HG02798 (cell line): ENCODE data around the gene SPTAN1.

ENCODE experiments used
- ATAC-seq: cut with Tn5 transposase; IDR thresholded peaks from one replicate; pipeline ENCODE4 v1.9.1; 2021; ENCODE audit warnings: mild to moderate bottlenecking; ENCODE audit not compliant: unreplicated experiment, poor library complexity

SPTAN1 gene

DNA sequence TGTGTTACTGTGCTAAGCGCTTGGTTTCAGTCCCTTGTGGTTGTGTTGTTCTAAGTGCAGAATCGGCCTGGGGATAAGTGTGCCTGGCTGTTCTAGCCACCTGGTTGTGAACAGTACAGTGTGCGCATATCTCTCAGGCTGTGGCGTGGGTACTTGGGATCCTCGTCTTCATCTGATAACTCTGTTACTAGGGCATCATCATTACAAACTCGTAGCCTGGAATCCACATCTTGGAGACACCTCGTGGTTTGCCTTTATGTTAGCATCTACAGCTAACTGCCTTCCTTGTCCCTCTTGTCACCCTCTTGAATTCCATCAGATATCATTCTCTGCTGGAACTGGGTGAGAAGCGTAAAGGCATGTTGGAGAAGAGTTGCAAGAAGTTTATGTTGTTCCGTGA is 41.5 kb downstream of the SPTAN1 start:
- no peak for ATAC-seq

DNA sequence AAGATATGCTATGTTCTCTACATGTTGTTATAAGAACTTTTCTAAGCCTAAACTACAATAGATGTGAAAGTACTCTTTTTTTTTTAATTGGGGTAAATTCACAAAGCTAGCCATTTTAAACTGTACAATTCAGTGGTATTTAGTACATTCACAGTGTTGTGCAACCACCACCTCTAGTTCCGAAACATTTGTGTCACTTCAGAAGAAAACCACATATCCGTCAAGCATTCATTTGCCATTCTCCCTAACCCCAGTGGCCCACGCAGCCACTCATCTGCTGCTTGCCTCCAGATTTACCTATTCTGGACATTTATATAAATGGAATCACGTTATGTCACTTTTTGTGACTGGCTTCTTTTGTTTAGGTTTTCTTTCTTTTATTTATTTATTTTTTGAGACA is 43.1 kb downstream of the SPTAN1 start:
- ATAC-seq = no peak

DNA sequence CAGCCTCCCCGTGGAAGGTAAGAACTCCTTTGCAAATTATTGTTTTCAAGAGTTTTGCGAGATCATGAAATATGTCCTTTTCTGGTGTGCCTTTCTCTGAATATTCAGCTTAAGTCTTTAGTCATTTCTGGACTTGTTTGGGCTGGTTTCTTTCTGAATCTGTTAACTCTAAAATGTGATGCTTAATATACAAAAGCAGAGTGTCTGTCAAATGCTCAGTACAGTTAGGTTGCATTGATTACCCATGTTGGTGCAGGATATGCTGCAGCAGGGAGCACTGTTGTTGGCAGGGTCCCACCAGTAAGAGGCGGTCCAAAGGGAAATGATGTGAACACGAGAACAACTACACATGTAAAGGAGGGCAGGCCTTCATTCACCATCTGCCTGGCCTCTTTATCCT is 47.7 kb downstream of the SPTAN1 start:
- ATAC-seq = no peak

DNA sequence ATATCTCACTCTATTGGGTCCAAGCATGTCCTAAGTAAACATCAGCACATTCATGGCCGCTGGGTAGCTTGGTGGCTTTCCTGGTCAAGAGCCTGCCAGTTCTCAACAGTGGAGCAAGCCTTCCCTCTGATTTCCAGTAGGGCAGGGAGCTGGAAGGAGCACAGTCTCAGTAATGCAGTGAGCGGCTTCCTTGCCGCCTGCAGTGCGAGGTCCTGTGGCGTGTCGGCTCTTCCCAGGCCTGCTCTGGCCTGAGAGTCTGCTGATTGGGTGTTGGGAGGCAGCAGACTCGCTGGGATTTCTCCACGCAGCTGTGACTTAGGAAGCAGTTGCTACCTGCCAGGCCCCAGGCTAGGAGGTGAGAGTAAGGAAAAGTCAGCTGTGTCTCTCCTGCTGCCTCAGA is 51.3 kb downstream of the SPTAN1 start:
- no peak for ATAC-seq

DNA sequence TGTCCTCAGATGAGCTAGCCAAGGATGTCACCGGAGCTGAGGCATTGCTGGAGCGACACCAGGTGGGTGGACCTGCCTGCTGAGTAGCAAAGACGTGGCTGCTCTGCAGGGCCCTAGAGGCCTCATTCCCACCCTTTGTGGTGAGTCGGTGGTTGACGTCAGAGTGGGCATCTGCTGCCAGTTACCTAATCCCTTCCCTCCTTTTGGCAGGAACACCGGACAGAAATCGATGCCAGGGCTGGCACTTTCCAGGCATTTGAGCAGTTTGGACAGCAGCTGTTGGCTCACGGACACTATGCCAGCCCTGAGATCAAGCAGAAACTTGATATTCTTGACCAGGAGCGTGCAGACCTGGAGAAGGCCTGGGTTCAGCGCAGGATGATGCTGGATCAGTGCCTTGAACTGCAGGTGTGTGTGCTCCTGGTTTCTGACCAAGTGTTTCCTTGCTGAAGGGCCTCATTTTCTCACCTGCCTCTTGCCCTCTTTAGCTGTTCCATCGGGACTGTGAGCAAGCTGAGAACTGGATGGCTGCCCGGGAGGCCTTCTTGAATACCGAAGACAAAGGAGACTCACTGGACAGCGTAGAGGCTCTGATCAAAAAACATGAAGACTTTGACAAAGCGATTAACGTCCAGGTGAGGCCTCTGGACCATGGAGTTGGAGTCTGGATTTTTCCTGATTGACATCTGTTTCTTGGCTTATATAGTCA is 55.4 kb downstream of the SPTAN1 start:
- ATAC-seq = no peak

DNA sequence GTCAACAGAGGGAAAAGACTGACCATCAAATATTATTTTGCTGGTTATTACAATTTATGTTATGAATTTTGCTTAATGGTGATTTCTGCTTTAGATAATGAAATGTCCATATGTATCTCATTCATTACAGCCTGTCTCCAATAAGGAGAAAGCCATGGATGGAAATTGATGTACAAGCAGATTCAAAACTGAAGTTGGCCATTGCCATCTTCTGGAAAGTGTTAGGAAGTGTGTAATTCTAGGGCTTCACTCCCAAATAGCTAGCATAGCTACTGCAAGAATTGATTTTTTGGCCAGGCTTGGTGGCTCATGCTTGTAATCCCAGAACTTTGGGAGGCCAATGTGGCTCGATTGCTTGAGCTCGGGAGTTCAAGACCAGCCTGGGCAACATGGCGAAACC is 58.5 kb downstream of the SPTAN1 start:
- no peak for ATAC-seq

DNA sequence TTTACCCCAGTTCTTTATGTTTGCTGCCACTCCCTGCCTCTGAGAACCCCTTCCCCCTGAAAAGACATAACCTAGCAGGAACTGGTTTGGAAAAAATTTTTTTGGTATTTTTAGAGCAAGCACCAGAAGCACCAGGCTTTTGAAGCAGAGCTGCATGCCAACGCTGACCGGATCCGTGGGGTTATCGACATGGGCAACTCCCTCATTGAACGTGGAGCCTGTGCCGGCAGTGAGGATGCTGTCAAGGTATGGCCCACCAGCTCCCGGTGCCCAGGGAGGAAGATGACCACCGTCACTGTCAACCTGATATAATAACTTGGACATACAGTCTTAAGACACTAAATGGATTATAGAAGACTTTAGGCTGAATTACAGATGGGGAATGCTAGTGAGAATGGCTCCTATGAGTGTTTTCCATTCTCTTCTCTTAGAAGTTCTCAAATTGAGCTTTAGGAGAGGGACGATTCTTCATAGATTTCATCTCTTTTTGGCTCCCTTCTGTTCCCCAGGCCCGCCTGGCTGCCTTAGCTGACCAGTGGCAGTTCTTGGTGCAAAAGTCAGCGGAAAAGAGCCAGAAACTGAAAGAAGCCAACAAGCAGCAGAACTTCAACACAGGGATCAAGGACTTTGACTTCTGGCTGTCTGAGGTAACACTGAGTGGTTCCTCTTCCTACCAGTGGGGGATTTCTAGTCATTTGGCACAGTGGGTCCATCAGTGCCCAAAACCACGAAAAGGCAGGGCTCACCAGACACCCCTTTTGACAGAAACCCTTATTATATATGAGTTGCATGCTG is 59.4 kb downstream of the SPTAN1 start:
- ATAC-seq = no peak

DNA sequence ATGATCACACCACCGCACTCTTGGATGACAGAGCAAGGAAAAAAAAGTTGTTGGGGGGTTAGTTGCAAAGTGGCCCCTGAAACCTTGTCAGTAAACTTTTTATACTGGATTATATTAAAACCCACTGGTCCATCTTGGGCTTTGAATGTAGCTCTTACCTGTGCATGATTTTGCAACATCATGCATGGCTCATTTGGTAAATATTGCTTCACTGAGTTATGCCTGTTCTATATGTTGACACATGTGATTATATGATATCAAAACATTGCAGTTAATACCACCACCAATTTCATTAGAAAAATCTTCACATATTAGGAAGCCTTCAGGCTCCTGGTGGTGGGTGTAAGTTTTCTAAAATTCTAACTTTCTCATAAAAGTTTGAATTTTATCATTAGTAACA is 62.3 kb downstream of the SPTAN1 start:
- no peak for ATAC-seq

DNA sequence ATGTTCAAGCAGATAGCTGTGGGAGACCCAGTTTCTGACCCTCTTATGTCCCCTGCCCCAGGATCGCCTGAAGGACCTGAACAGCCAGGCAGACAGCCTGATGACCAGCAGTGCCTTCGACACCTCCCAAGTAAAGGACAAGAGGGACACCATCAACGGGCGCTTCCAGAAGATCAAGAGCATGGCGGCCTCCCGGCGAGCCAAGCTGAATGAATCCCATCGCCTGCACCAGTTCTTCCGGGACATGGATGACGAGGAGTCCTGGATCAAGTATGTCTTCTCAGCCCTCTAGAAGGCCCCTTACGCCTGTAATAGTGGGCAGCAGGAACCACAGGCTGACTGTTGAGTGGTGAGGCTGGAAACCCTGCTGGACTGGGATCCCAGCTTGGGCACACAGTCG is 63.2 kb downstream of the SPTAN1 start:
- no peak for ATAC-seq

DNA sequence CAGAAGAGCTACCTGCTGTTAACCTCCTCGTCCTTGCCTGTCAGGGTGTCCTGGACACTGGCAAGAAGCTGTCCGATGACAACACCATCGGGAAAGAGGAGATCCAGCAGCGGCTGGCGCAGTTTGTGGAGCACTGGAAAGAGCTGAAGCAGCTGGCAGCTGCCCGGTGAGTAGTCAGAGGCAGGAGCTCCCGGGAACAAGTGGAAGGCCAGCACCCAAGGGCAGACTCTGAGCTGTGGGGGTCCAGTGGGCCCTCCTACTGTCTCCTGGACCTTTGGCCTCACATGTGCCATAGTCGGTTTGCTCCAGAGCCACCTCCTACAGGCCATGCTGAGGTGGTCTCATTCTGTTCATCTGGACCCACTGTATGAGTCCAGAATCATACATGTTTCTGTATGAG is 65.6 kb downstream of the SPTAN1 start:
- no peak for ATAC-seq

DNA sequence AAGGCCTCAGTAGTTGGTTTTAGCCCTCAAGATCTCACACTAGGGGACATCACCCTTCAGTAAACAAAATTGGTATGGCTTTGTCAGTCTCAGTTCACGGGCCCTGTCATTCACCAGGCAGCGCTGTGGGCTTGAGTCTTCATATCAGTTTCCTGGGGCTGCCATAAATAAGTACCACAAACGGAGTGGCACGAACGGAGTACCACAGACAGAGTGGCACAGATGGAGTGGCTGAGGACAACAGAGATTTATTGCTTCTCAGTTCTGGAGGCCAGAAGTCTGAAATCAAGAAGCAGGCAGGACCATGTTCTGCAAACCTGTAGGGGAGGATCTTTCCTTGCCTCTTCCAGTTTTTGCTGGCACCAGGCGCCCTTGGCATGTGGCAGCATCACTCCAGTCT is 66.7 kb downstream of the SPTAN1 start:
- no peak for ATAC-seq

DNA sequence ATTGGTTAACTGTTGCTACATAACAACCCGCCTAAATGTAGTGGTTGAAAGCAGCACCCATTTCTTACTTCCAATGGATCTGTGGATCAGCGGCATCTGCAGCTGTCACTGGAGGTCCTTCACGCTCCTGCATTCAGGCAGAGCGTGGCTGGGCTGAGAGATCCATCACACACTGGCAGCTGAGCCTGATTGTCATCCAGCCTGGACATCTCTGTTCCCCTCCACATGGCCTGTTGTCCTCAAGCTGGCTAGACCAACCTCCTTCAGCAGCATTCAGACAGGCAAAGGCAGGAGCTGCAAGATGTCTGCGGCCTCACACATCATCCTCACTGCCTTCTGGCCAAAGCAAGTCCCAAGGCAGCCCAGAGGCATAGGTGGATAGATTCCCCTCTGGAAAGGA is 67.4 kb downstream of the SPTAN1 start:
- no peak for ATAC-seq

DNA sequence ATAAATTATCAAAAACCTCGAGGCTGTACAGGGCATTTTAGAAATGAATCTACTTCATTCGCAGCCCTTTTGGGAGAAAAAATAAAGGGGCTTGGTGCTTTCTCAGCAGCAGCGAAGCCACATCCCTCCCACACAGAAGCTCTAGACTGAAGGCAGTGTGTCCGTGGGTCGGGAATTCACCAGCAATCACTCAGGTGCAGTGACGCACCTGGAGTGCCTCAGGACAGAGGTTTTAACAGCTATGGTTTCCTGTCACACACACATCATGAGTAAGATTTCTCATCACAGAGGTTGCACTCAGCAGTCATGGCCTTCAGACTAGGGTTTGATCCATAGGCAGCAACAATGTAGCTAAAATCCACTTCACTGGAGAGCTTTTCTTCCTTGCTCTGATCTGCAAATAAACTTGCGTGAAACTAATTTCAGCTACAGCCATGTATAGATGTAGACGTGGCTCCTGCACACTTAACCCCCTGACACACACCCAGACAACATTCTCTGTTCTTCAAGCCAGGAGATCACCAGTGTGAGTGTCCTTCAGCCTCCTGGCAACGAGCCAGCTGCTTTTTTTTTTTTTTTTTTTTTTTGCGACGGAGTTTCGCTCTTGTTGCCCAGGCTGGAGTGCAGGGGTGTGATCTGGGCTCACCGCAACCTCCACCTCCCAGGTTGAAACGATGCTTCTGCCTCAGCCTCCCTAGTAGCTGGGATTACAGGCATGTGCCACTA is 69.5 kb downstream of the SPTAN1 start:
- no peak for ATAC-seq

DNA sequence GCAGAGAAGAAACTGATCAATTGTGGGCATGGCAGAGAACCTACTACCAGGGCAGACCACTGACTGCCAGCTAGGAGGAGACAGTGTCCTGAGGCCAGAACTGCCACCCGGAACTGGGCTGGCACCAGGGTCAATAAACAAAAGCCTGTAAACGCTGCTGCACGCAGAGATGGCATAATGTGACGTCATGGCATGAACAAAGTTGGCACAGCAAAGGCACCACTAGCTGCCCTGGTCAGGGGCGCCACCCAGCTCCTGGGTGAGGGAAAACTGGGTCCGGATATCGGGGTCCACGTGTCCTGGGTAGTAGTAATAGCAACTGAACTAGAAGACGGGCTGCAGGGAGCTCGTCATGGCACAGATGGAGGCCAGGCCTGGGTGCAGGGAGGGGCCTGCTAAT is 72.2 kb downstream of the SPTAN1 start:
- no peak for ATAC-seq

DNA sequence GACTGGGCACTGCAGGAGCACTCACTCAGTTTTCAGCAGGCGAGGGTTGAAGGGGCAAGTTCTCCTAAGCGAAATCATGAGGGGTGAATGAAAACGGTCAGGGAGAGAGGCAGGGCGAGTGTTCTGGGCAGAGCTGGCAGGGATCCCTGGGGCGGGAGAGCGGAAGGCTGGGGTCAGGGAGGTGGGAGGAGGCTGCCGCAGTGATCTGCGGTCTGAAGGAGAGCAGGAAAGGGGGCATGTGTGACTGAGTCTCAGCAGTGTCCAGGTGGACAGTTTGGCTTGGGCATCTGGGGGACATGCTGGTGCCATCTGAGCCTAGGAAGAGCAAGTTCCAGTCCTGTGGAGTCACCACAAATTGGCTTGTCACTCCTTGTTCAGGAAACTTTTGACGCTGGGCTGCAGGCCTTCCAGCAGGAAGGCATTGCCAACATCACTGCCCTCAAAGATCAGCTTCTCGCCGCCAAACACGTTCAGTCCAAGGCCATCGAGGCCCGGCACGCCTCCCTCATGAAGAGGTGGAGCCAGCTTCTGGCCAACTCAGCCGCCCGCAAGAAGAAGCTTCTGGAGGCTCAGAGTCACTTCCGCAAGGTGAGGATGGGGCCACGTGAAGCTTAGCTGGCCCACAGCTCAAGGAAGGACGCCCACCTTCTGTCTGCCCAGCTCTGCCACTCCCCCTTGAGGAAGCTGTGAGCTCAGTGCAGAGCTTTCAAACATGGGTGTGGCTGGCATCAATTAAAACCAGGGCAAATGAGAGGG is 73.2 kb downstream of the SPTAN1 start:
- no peak for ATAC-seq

DNA sequence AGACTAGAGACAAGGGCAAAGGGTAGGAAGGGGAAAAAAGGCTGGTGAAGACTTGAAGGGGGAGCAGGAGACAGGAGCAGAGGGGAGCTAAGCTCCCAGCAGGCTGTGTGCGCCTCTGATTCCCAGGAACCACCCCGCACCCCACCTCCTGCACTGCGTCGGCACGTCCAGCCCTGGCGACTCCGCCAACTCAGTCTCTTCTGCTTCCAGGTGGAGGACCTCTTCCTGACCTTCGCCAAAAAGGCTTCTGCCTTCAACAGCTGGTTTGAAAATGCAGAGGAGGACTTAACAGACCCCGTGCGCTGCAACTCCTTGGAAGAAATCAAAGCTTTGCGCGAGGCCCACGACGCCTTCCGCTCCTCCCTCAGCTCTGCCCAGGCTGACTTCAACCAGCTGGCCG is 73.8 kb downstream of the SPTAN1 start:
- no peak for ATAC-seq

DNA sequence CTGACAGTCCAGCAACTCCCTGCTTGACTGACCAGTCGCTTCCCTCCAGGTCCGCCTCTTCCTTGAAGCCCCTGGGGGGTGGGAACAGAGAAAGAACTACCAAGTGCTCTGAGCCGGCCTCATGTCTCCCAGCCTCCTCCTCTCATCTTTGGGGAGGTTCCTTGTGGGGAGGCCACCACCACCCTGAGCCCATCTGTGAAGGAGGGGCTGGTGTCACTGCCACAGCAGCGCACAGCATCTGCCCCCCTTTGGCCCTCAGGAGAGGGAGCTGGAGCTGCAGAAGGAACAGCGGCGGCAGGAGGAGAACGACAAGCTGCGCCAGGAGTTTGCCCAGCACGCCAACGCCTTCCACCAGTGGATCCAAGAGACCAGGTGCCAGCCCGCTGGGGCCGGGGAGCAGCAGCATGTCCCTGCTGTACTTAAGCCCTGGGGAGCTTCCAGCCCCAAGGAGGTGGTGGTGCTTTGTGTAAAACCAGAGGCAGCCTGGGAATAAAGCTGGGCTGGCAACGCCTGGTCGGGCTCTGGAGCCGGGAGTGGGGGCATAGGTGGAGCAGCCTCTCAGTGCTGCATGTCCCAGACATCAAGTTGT is 74.8 kb downstream of the SPTAN1 start:
- no peak for ATAC-seq

DNA sequence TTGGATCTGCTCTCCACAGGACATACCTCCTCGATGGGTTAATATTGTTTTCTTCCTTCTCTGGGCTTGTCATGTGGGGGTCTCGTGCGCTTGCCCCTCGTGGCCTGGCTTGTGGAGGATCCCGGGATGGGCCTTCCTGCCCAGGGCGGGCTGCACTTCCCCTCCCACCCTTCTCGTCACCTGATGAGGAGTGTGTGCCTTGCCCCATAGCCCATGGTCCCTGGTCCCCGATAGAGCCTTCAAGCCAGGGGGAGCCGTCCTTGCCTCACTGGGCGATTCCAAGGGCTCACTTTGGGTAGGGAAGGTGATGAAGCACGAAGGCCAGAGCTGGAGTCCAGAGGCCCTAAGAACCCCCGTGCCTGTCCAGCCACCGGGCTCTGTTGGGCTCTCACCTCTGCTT is 75.5 kb downstream of the SPTAN1 start:
- no peak for ATAC-seq

DNA sequence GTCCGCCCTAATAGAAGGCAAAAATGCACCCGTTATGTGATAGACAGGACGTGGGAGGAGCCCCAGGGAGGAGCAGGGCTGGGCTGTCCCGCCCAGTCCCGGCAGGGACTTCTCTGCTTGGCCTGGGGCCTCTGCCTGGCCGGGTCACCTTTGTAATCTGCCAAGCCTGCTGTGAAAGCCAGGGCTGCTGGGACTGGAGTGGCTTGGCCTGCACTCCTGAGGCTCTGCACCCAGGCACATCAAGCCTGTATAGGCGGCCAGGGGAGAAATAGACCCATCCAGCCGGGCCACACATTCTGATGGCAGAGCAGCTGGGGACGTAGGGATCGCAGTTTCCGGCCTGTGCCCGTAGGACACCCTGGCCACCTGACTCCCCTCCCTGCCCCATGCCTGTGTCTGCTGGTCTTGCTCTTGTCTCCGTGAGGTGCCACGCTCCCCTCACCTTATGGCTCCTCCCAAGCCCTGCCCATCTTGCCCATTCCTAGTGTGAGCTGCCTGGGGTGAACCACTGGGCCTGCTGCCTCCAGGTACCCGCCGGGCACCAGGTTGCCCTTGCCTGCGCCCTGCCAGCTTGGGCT is 76.2 kb downstream of the SPTAN1 start:
- ATAC-seq = no peak

DNA sequence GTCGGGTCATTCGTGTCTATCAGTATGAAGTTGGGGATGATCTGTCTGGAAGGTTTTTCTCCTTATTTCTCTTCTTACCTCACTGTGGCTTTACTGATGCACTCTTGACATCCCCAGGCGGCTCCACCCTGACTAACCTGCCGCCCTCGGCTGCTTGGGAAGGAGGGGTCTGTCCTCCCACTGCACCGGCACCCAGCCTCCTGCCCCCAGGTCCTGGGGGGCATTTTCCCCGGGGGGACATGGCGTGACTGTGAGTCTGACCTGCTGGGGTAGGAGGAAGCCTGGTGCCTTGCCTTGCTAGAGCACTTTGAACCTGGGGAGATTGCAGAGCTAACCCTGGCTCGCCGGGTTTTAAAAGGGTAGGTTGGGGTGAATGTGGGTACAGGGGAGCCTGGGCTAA is 76.7 kb downstream of the SPTAN1 start:
- ATAC-seq = no peak
